OCI-LY7 (cell line): ENCODE data around the gene PDIA6.

Experiments
- EZH2phosphoT487 ChIP-seq: fragments of 200-600 bp; sonication (generic); IDR thresholded peaks from 2 replicates; pipeline ENCODE4 v1.6.1; 2018; ENCODE audit warnings: low read depth, borderline replicate concordance, mild to moderate bottlenecking, mixed run types, antibody characterized with exemption, low read length, moderate library complexity, mixed read lengths
- TF ChIP-seq, protein P1 (sequence below): fragments of 200-600 bp; sonication (generic); conservative IDR thresholded peaks from 2 replicates; pipeline ENCODE4 v1.5.1; 2014; ENCODE audit warnings: mild to moderate bottlenecking, antibody characterized with exemption, low read length, moderate library complexity, mixed read lengths

DNA sequence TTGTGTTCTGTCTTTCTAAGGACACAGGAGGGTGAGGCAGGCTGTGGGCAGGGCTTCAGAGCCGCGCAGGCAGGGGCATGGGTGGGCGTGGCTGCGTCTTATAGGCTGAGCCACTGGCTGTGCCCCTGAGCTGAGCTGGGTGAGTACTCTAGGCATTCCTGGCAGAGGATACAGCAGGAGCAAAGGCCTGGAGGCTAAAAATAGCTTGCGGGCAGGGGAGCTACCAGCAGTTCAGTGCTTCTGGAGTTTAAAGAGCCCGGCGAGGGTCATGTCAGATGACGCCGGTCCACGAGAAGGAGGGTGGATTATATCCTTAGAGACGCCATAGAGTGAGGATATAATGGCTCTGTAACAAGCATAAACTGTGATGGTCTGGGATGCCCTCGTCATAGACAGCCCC, 31.5 kb upstream of the PDIA6 start:
- TF ChIP-seq, protein P1, sequence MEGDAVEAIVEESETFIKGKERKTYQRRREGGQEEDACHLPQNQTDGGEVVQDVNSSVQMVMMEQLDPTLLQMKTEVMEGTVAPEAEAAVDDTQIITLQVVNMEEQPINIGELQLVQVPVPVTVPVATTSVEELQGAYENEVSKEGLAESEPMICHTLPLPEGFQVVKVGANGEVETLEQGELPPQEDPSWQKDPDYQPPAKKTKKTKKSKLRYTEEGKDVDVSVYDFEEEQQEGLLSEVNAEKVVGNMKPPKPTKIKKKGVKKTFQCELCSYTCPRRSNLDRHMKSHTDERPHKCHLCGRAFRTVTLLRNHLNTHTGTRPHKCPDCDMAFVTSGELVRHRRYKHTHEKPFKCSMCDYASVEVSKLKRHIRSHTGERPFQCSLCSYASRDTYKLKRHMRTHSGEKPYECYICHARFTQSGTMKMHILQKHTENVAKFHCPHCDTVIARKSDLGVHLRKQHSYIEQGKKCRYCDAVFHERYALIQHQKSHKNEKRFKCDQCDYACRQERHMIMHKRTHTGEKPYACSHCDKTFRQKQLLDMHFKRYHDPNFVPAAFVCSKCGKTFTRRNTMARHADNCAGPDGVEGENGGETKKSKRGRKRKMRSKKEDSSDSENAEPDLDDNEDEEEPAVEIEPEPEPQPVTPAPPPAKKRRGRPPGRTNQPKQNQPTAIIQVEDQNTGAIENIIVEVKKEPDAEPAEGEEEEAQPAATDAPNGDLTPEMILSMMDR, result no peak
- no peak for TF ChIP-seq EZH2phosphoT487
